Naive thymus-derived CD8-positive, alpha-beta T cell (primary cell): ENCODE results near the gene PDE1C. TPM values are rescaled to one million over a fixed set of nuclear protein-coding genes. Genes with fewer than 3 reads are reported as not detected.

Experiments
- ATAC-seq, 2 donors: fragments of 150-1000 bp; cut with Tn5 transposase in 1 of 2; sonication (Bioruptor Pico), chemical (Tn5 transposase) in 1 of 2; 1 replicate in 1 of 2; 2 replicates in 1 of 2; pipeline ENCODE4 v1.10.0; 2021; ENCODE audit warnings: mild to moderate bottlenecking in 2 of 2, moderate library complexity in 2 of 2
- POLR2A ChIA-PET: fragments of 350-600 bp; sonication (Branson Sonifier 250); formaldehyde crosslinking; loops from one replicate; lab custom pipeline; 2021; ENCODE audit warnings: antibody characterized with exemption; lab: Charles Lee
- DNase-seq, 10 donors: peaks; one replicate each; pipeline versions ENCODE4 v3.0.0 to v3.0.0-alpha.2; 2020 to 2022
- H3K27ac Mint-ChIP-seq, 10 donors: one replicate each; pipeline ENCODE4 v1.8.0; 2020 to 2022; ENCODE audit warnings: mild to moderate bottlenecking in 10 of 10, mixed read lengths in 10 of 10, moderate library complexity in 4 of 10, inconsistent platforms in 1 of 10
- H3K27me3 Mint-ChIP-seq, 5 donors: one replicate each; pipeline ENCODE4 v1.8.0; 2021 to 2022; ENCODE audit warnings: mixed read lengths in 5 of 5
- H3K36me3 Mint-ChIP-seq, 3 donors: one replicate each; pipeline ENCODE4 v1.8.0; 2020 to 2022; ENCODE audit warnings: mixed read lengths in 3 of 3, mild to moderate bottlenecking in 2 of 3, inconsistent platforms in 1 of 3
- H3K4me1 Mint-ChIP-seq, 4 donors: one replicate each; pipeline ENCODE4 v1.8.0; 2021 to 2022; ENCODE audit warnings: mixed read lengths in 4 of 4
- H3K4me3 Mint-ChIP-seq, 10 donors: one replicate each; pipeline ENCODE4 v1.8.0; 2020 to 2022; ENCODE audit warnings: mild to moderate bottlenecking in 10 of 10, mixed read lengths in 10 of 10, moderate library complexity in 6 of 10, inconsistent platforms in 1 of 10
- H3K9me3 Mint-ChIP-seq, 9 donors: one replicate each; pipeline ENCODE4 v1.8.0; 2020 to 2022; ENCODE audit warnings: mixed read lengths in 9 of 9, mild to moderate bottlenecking in 3 of 9, inconsistent platforms in 1 of 9, moderate library complexity in 1 of 9
- polyA plus RNA-seq, 3 donors: library from polyadenylated mRNA; unstranded; fragments of 300-500 nt; fragmentation: Illumina TruSeq; gene quantifications; one replicate each; pipeline ENCODE4 v1.2.3, GENCODE V29; 2021
- total RNA-seq, 8 experiments: library from RNA in 2 of 8; stranded (reverse) in 2 of 8; gene quantifications; one replicate each; pipeline ENCODE4 v1.2.3 and lab custom pipeline; 2021 to 2026

Gene PDE1C
- total and polyA plus RNA-seq, 5 experiments from 2014 or later: not detected

- Mint-ChIP-seq H3K4me3 (no peak overlapping the region), H3K4me1 (no peaks in the 10 kb centered on the region), H3K9me3 (peaks cover 0 to 21% (median 0%) of the 10 kb centered on the region in 9 donors), H3K27ac (no peak overlapping the region), H3K27me3 (peaks cover 0 to 3% (median 0%) of the 10 kb centered on the region in 5 donors), H3K36me3 (no peaks in the 10 kb centered on the region)
- ATAC-seq: no peak
- DNase-seq: no peak
- POLR2A ChIA-PET: no interaction called here
Observed at GRCh38 chr7:31918706-31919393, 151.4 kb downstream of the PDE1C start.

- H3K36me3 Mint-ChIP-seq: no peaks in the 10 kb centered on the region
- no peak overlapping the region for H3K27ac Mint-ChIP-seq
- H3K27me3 Mint-ChIP-seq: peaks cover 0 to 3% (median 0%) of the 10 kb centered on the region in 5 donors
- no peak for ATAC-seq
- POLR2A ChIA-PET: no interaction called here
- peaks cover 0 to 21% (median 0%) of the 10 kb centered on the region in 9 donors for H3K9me3 Mint-ChIP-seq
- no peak for DNase-seq
- H3K4me3 Mint-ChIP-seq: no peak overlapping the region
- H3K4me1 Mint-ChIP-seq: no peaks in the 10 kb centered on the region
Observed at GRCh38 chr7:31917256-31917655, 153.0 kb downstream of the PDE1C start.

GRCh38 chr7:31910191-31910590 lies 160.0 kb downstream of the PDE1C start:
- ATAC-seq: no peak
- no peaks in the 10 kb centered on the region for H3K36me3 Mint-ChIP-seq
- H3K27ac Mint-ChIP-seq: no peak overlapping the region
- H3K4me3 Mint-ChIP-seq: no peak overlapping the region
- H3K9me3 Mint-ChIP-seq: peaks cover 0 to 3% (median 0%) of the 10 kb centered on the region in 9 donors
- H3K27me3 Mint-ChIP-seq: no peaks in the 10 kb centered on the region
- no peak for DNase-seq
- H3K4me1 Mint-ChIP-seq: no peaks in the 10 kb centered on the region
- POLR2A ChIA-PET: no interaction called here

- Mint-ChIP-seq H3K27me3 (no peaks in the 10 kb centered on the region), H3K27ac (no peak overlapping the region), H3K36me3 (no peaks in the 10 kb centered on the region), H3K4me3 (no peak overlapping the region), H3K4me1 (no peaks in the 10 kb centered on the region), H3K9me3 (peaks cover 0 to 3% (median 0%) of the 10 kb centered on the region in 9 donors)
- ATAC-seq (no peak), DNase-seq (no peak)
- POLR2A ChIA-PET: no interaction called here
Observed at GRCh38 chr7:31906479-31907171, 163.6 kb downstream of the PDE1C start.

- H3K4me1 Mint-ChIP-seq: no peaks in the 10 kb centered on the region
- POLR2A ChIA-PET: no interaction called here
- DNase-seq: no peak
Observed at GRCh38 chr7:31903962-31904361, 166.2 kb downstream of the PDE1C start.

GRCh38 chr7:31899356-31899927 lies 170.8 kb downstream of the PDE1C start:
- Mint-ChIP-seq H3K9me3 (peaks cover 0 to 10% (median 3%) of the 10 kb centered on the region in 9 donors), H3K4me1 (no peaks in the 10 kb centered on the region), H3K36me3 (no peaks in the 10 kb centered on the region), H3K4me3 (no peak overlapping the region), H3K27me3 (peaks cover 0 to 6% (median 0%) of the 10 kb centered on the region in 5 donors), H3K27ac (no peak overlapping the region)
- ATAC-seq: no peak
- DNase-seq: no peak
- POLR2A ChIA-PET: no interaction called here

More at GRCh38 chr7:31903962-31904361, 166.2 kb downstream of the PDE1C start:
- Mint-ChIP-seq H3K4me3 (no peak overlapping the region), H3K9me3 (peaks cover 0 to 3% (median 0%) of the 10 kb centered on the region in 9 donors), H3K27me3 (no peaks in the 10 kb centered on the region), H3K36me3 (no peaks in the 10 kb centered on the region), H3K27ac (no peak overlapping the region)
- no peak for ATAC-seq

GRCh38 chr7:31896925-31897324 lies 173.3 kb downstream of the PDE1C start:
- ATAC-seq (no peak), DNase-seq (no peak)
- Mint-ChIP-seq H3K9me3 (peaks cover 0 to 10% (median 3%) of the 10 kb centered on the region in 9 donors), H3K4me1 (no peaks in the 10 kb centered on the region), H3K27ac (no peak overlapping the region), H3K4me3 (no peak overlapping the region), H3K27me3 (peaks cover 0 to 6% (median 0%) of the 10 kb centered on the region in 5 donors), H3K36me3 (no peaks in the 10 kb centered on the region)
- POLR2A ChIA-PET: no interaction called here

GRCh38 chr7:31894308-31894707 lies 175.9 kb downstream of the PDE1C start:
- Mint-ChIP-seq H3K4me1 (no peaks in the 10 kb centered on the region), H3K27me3 (peaks cover 0 to 6% (median 0%) of the 10 kb centered on the region in 5 donors), H3K9me3 (peaks cover 0 to 10% (median 2%) of the 10 kb centered on the region in 9 donors), H3K27ac (peak overlapping the region in 1 of 10 donors; percentile 21), H3K4me3 (no peak overlapping the region), H3K36me3 (no peaks in the 10 kb centered on the region)
- ATAC-seq (no peak), DNase-seq (no peak)
- POLR2A ChIA-PET: no interaction called here

GRCh38 chr7:31893365-31893764 lies 176.8 kb downstream of the PDE1C start:
- no peak for ATAC-seq
- no peak overlapping the region for H3K27ac Mint-ChIP-seq
- DNase-seq: no peak
- H3K36me3 Mint-ChIP-seq: no peaks in the 10 kb centered on the region
- POLR2A ChIA-PET: no interaction called here
- H3K9me3 Mint-ChIP-seq: peaks cover 0 to 10% (median 2%) of the 10 kb centered on the region in 9 donors
- H3K4me1 Mint-ChIP-seq: no peaks in the 10 kb centered on the region
- no peak overlapping the region for H3K4me3 Mint-ChIP-seq
- H3K27me3 Mint-ChIP-seq: peaks cover 0 to 6% (median 0%) of the 10 kb centered on the region in 5 donors

- Mint-ChIP-seq H3K36me3 (no peaks in the 10 kb centered on the region), H3K27me3 (peaks cover 0 to 6% (median 0%) of the 10 kb centered on the region in 5 donors), H3K9me3 (peaks cover 0 to 11% (median 2%) of the 10 kb centered on the region in 9 donors), H3K27ac (no peak overlapping the region), H3K4me3 (no peak overlapping the region), H3K4me1 (no peaks in the 10 kb centered on the region)
- ATAC-seq (no peak), DNase-seq (no peak)
- POLR2A ChIA-PET: no interaction called here
Observed at GRCh38 chr7:31892099-31892829, 177.9 kb downstream of the PDE1C start.

GRCh38 chr7:31890766-31891165 lies 179.4 kb downstream of the PDE1C start:
- DNase-seq (no peak), ATAC-seq (no peak)
- Mint-ChIP-seq H3K4me3 (no peak overlapping the region), H3K27me3 (peaks cover 0 to 6% (median 0%) of the 10 kb centered on the region in 5 donors), H3K4me1 (no peaks in the 10 kb centered on the region), H3K36me3 (peaks cover 0 to 5% (median 0%) of the 10 kb centered on the region in 3 donors), H3K9me3 (peaks cover 0 to 20% (median 7%) of the 10 kb centered on the region in 9 donors), H3K27ac (no peak overlapping the region)
- POLR2A ChIA-PET: no interaction called here

GRCh38 chr7:31890198-31890597 lies 180.0 kb downstream of the PDE1C start:
- Mint-ChIP-seq H3K27ac (no peak overlapping the region), H3K36me3 (peaks cover 0 to 5% (median 0%) of the 10 kb centered on the region in 3 donors), H3K27me3 (peaks cover 0 to 6% (median 0%) of the 10 kb centered on the region in 5 donors), H3K4me3 (no peak overlapping the region), H3K4me1 (no peaks in the 10 kb centered on the region), H3K9me3 (peaks cover 0 to 22% (median 6%) of the 10 kb centered on the region in 9 donors)
- POLR2A ChIA-PET: no interaction called here
- DNase-seq: no peak
- no peak for ATAC-seq
